GM12878 (cell line): ENCODE measurements around the gene TANC1. TPM values are rescaled to one million over a fixed set of nuclear protein-coding genes. Genes with fewer than 3 reads are reported as not detected.

Source experiments
- ATAC-seq: fragments of 200-7000 bp; cut with Tn5 transposase; 3 replicates; pipeline ENCODE4 v1.9.1; 2020; ENCODE audit warnings: mild to moderate bottlenecking, moderate library complexity
- BruUV-seq: library from RNA; stranded (reverse); fragments of 400-500 nt; replicated peaks from 2 replicates; lab custom pipeline; 2021; lab: Mats Ljungman, UMichigan
- CTCF ChIA-PET: fragments of 300-600 bp; sonication (Branson Sonifier 250); formaldehyde crosslinking; extraction: SDS; loops from one replicate; lab custom pipeline; 2021; ENCODE audit warnings: inconsistent platforms; lab: Yijun Ruan, JAX
- POLR2A ChIA-PET: fragments of 350-600 bp; formaldehyde crosslinking; extraction: SDS; loops from one replicate; lab custom pipeline; 2021; ENCODE audit warnings: inconsistent platforms; lab: Charles Lee
- RAD21 ChIA-PET: fragments of 300-600 bp; sonication (Branson Sonifier 250); formaldehyde crosslinking; loops from one replicate; lab custom pipeline; 2023; ENCODE audit warnings: antibody characterized with exemption; ENCODE audit not compliant: unreplicated experiment; lab: Charles Lee
- SMC1A ChIA-PET: fragments of 300-600 bp; sonication (Branson Sonifier 250); formaldehyde crosslinking; loops from one replicate; lab custom pipeline; 2023; ENCODE audit not compliant: unreplicated experiment, uncharacterized antibody; lab: Charles Lee
- DNase-seq: peaks from one replicate; pipeline ENCODE4 v3.0.0-alpha.2; 2011; ENCODE audit warnings: low read depth, low spot score
- FAIRE-seq: peaks from 3 replicates; lab custom pipeline; 2011; peaks lifted over from hg19 to GRCh38; lab: Jason Lieb, UNC
- H2AFZ ChIP-seq: 2 replicates; pipeline ENCODE4 v1.6.0; 2011; ENCODE audit warnings: low read depth, low read length, control low read depth; ENCODE audit not compliant: control insufficient read depth
- H3K27ac ChIP-seq: 2 replicates; pipeline ENCODE4 v1.5.1; 2011; ENCODE audit warnings: control low read depth; ENCODE audit not compliant: control insufficient read depth, insufficient read depth
- H3K27me3 ChIP-seq, 2 experiments: replicated peaks in 1 of 2; 2 replicates each; pipeline versions ENCODE4 v1.6.0 to v1.6.1; 2011; ENCODE audit warnings: low read length in 1 of 2; ENCODE audit not compliant: control insufficient read depth in 2 of 2, insufficient read depth in 2 of 2
- H3K36me3 ChIP-seq, 2 experiments: 2 replicates each; pipeline ENCODE4 v1.5.1; 2011; ENCODE audit warnings: low read length in 1 of 2; ENCODE audit not compliant: control insufficient read depth in 2 of 2, insufficient read depth in 2 of 2
- H3K4me1 ChIP-seq: 2 replicates; pipeline ENCODE4 v1.6.1; 2011; ENCODE audit warnings: mild to moderate bottlenecking, low read length, moderate library complexity, mixed read lengths; ENCODE audit not compliant: control insufficient read depth, insufficient read depth
- H3K4me2 ChIP-seq: 2 replicates; pipeline ENCODE4 v1.6.0; 2011; ENCODE audit warnings: control low read depth; ENCODE audit not compliant: control insufficient read depth, insufficient read depth
- H3K4me3 ChIP-seq: fragments of 200-600 bp; sonication (generic); 2 replicates; pipeline ENCODE4 v1.5.1; 2016
- H3K79me2 ChIP-seq: 2 replicates; pipeline ENCODE4 v1.6.0; 2011; ENCODE audit warnings: low read length; ENCODE audit not compliant: control insufficient read depth, insufficient read depth
- H3K9ac ChIP-seq: 2 replicates; pipeline ENCODE4 v1.8.0; 2011; ENCODE audit warnings: low read length, control low read depth, mixed read lengths; ENCODE audit not compliant: control insufficient read depth, insufficient read depth
- H3K9me3 ChIP-seq: replicated peaks from 3 replicates; pipeline ENCODE4 v1.5.1; 2011; ENCODE audit warnings: mild to moderate bottlenecking, low read length; ENCODE audit not compliant: control insufficient read depth, insufficient read depth
- H4K20me1 ChIP-seq: 2 replicates; pipeline ENCODE4 v1.6.0; 2011; ENCODE audit not compliant: control insufficient read depth, insufficient read depth
- ASH2L ChIP-seq: fragments of 300-600, 200-600 bp; sonication (generic); IDR thresholded peaks from 2 replicates; pipeline ENCODE4 v1.6.1; 2017; ENCODE audit warnings: low read depth, mild to moderate bottlenecking, borderline replicate concordance
- BHLHE40 ChIP-seq, 2 experiments: fragments of 450-650 bp in 1 of 2; IDR thresholded peaks; 2 replicates each; pipeline ENCODE4 v1.6.1; 2011 to 2017; ENCODE audit warnings: low read depth in 2 of 2, borderline replicate concordance in 1 of 2, improper control_type of control experiment in 1 of 2, low read length in 1 of 2, mild to moderate bottlenecking in 1 of 2
- CBFB ChIP-seq: IDR thresholded peaks from 2 replicates; pipeline ENCODE4 v1.6.1; 2016; ENCODE audit warnings: antibody characterized with exemption, low read depth
- CUX1 ChIP-seq: IDR thresholded peaks from 2 replicates; pipeline ENCODE4 v1.6.1; 2012; ENCODE audit warnings: improper control_type of control experiment, low read depth, low read length; ENCODE audit not compliant: insufficient replicate concordance
- E2F4 ChIP-seq: IDR thresholded peaks from 2 replicates; pipeline ENCODE4 v1.6.1; 2012; ENCODE audit warnings: low read depth, low read length, improper control_type of control experiment
- LARP7 ChIP-seq: fragments of 450-650 bp; IDR thresholded peaks from 2 replicates; pipeline ENCODE4 v1.6.1; 2017; ENCODE audit warnings: mild to moderate bottlenecking
- POLR2A ChIP-seq: IDR thresholded peaks from 2 replicates; pipeline ENCODE4 v1.6.1; 2011; ENCODE audit warnings: low read depth, mild to moderate bottlenecking, low read length
- SREBF2 ChIP-seq: IDR thresholded peaks from 2 replicates; pipeline ENCODE4 v1.6.1; 2012; ENCODE audit warnings: mild to moderate bottlenecking, low read length
- WRNIP1 ChIP-seq: IDR thresholded peaks from 2 replicates; pipeline ENCODE4 v1.6.1; 2011; ENCODE audit warnings: low read depth, low read length, improper control_type of control experiment, borderline replicate concordance
- ZNF207 ChIP-seq: fragments of 450-650 bp; IDR thresholded peaks from 2 replicates; pipeline ENCODE4 v1.6.1; 2014; ENCODE audit warnings: antibody characterized with exemption, mild to moderate bottlenecking, borderline replicate concordance
- ZNF384 ChIP-seq: IDR thresholded peaks from 2 replicates; pipeline ENCODE4 v1.6.1; 2012; ENCODE audit warnings: low read depth, mild to moderate bottlenecking, low read length, improper control_type of control experiment, borderline replicate concordance
- ZZZ3 ChIP-seq: IDR thresholded peaks from 2 replicates; pipeline ENCODE4 v1.6.1; 2011; ENCODE audit warnings: low read depth; ENCODE audit not compliant: control insufficient read depth, insufficient read length
- WGBS: methylation state at CpG from one replicate; pipeline ENCODE4 v1.1.6; 2016; ENCODE audit warnings: low lambda C conversion rate; ENCODE audit not compliant: insufficient replicate concordance, insufficient coverage; ENCODE audit errors: missing lambda C conversion rate; 5-methylcytosine and 5-hydroxymethylcytosine counted together
- in situ Hi-C: fragments of 300-500 bp; cut with MboI; formaldehyde crosslinking; loops from 9 replicates; pipeline ENCODE4 v1.14.3; 2018; ENCODE audit warnings: mixed read lengths
- intact Hi-C: fragments of 100-400 bp; cut with micrococcal nuclease; formaldehyde crosslinking; loops from one replicate; pipeline ENCODE4 v1.14.2; 2022; ENCODE audit not compliant: unreplicated experiment
- polyA plus RNA-seq, 11 experiments: library from polyadenylated mRNA; depleted of rRNA in 4 of 11; unstranded in 6 of 11; stranded (reverse) in 5 of 11; fragments of >200 nt; fragmentation: Nextera tagmentation in 4 of 11; fragmentation: Illumina TruSeq in 1 of 11; extraction: Ambion mirVana in 4 of 11; extraction: Trizol in 1 of 11; gene quantifications; 1 replicate in 1 of 11; 2 replicates in 10 of 11; pipeline versions ENCODE4 v1.2.1 to v1.2.3, GENCODE V29; 2011 to 2016; ENCODE audit warnings: inconsistent platforms in 2 of 11, missing spikeins in 2 of 11, low read depth in 1 of 11
- total RNA-seq, 4 experiments: library from RNA; depleted of rRNA in 3 of 4; stranded (reverse); fragments of >200 nt in 3 of 4; fragmentation: Illumina TruSeq in 1 of 4; extraction: Trizol in 1 of 4; gene quantifications; 2 replicates each; pipeline versions ENCODE4 v1.2.1 to v1.2.3, GENCODE V29; 2013 to 2021
- TF ChIP-seq, protein P1 (sequence below): IDR thresholded peaks from 2 replicates; pipeline ENCODE4 v1.6.1; 2011; ENCODE audit warnings: borderline replicate concordance, low read depth, mild to moderate bottlenecking, moderate library complexity, low read length; ENCODE audit not compliant: insufficient read depth, poor library complexity, severe bottlenecking
- TF ChIP-seq, protein P2 (sequence below): fragments of 150-350 bp; IDR thresholded peaks from 2 replicates; pipeline ENCODE4 v1.6.1; 2016; ENCODE audit warnings: low read depth, low read length

Gene TANC1
- total and polyA plus RNA-seq, 10 of the 15 experiments (the other 5 are each of a cell fraction or from before 2014, with no cell fraction given) = 0.05 to 5.0 (median 0.34) TPM

GRCh38 chr2:159179696-159180095 lies 211.3 kb downstream of the TANC1 start:
- no peak for FAIRE-seq
- H3K9ac ChIP-seq = no peak overlapping the region
- TF ChIP-seq E2F4 = no peak
- TF ChIP-seq, protein P1, sequence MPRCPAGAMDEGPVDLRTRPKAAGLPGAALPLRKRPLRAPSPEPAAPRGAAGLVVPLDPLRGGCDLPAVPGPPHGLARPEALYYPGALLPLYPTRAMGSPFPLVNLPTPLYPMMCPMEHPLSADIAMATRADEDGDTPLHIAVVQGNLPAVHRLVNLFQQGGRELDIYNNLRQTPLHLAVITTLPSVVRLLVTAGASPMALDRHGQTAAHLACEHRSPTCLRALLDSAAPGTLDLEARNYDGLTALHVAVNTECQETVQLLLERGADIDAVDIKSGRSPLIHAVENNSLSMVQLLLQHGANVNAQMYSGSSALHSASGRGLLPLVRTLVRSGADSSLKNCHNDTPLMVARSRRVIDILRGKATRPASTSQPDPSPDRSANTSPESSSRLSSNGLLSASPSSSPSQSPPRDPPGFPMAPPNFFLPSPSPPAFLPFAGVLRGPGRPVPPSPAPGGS = no peak
- no peak for TF ChIP-seq CUX1
- TF ChIP-seq ZNF384 = no peak
- TF ChIP-seq LARP7 = no peak
- no peak for TF ChIP-seq ASH2L
- TF ChIP-seq POLR2A = no peak
- no peak for TF ChIP-seq ZNF207
- no peak for TF ChIP-seq WRNIP1
- TF ChIP-seq CBFB = no peak
- no peak for TF ChIP-seq SREBF2
- TF ChIP-seq BHLHE40 (IDR thresholded peaks at IDR 0.05; ENCODE audit: borderline replicate concordance in 1 of 2, low read depth in 2 of 2, low read length in 1 of 2) = no peak
- TF ChIP-seq, protein P2, sequence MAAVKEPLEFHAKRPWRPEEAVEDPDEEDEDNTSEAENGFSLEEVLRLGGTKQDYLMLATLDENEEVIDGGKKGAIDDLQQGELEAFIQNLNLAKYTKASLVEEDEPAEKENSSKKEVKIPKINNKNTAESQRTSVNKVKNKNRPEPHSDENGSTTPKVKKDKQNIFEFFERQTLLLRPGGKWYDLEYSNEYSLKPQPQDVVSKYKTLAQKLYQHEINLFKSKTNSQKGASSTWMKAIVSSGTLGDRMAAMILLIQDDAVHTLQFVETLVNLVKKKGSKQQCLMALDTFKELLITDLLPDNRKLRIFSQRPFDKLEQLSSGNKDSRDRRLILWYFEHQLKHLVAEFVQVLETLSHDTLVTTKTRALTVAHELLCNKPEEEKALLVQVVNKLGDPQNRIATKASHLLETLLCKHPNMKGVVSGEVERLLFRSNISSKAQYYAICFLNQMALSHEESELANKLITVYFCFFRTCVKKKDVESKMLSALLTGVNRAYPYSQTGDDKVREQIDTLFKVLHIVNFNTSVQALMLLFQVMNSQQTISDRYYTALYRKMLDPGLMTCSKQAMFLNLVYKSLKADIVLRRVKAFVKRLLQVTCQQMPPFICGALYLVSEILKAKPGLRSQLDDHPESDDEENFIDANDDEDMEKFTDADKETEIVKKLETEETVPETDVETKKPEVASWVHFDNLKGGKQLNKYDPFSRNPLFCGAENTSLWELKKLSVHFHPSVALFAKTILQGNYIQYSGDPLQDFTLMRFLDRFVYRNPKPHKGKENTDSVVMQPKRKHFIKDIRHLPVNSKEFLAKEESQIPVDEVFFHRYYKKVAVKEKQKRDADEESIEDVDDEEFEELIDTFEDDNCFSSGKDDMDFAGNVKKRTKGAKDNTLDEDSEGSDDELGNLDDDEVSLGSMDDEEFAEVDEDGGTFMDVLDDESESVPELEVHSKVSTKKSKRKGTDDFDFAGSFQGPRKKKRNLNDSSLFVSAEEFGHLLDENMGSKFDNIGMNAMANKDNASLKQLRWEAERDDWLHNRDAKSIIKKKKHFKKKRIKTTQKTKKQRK = no peak
- TF ChIP-seq ZZZ3 = no peak

More at GRCh38 chr2:159179696-159180095, 211.3 kb downstream of the TANC1 start:
- CTCF ChIA-PET = interaction anchor here (1.1 to 1.4 kb wide), 2 partner anchors 10 to 61 kb away, joined by 3 to 5 read pairs; no protein-coding TSS in a partner anchor
- no peak for DNase-seq
- Histone ChIP-seq H3K36me3 (no peaks in the 10 kb centered on the region), H3K9me3 (no peaks in the 10 kb centered on the region), H3K4me1 (0 out of 2 replicates have a peak, but pooled peaks cover under 1% of the 10 kb centered on the region), H4K20me1 (no peaks in the 10 kb centered on the region; the same call in 1 of the 2 replicates), H3K27ac (no peak overlapping the region), H3K27me3 (no peaks in the 10 kb centered on the region), H3K4me2 (no peak overlapping the region), H2AFZ (no peak overlapping the region), H3K4me3 (no peak overlapping the region), H3K79me2 (no peaks in the 10 kb centered on the region)
- SMC1A ChIA-PET = no interaction called here
- intact Hi-C loops = no loop called here
- no TSS peak for BruUV-seq
- WGBS = 38% methylated on average over 4 of the region's 4 CpGs
- RAD21 ChIA-PET = no interaction called here
- no peak for ATAC-seq
- in situ Hi-C loops = no loop called here
- POLR2A ChIA-PET = no interaction called here
